ENCODE data around the gene GPR160. TPM values are rescaled to one million over a fixed set of nuclear protein-coding genes. Genes with fewer than 3 reads are reported as not detected.
A peak's percentile ranks its signal among the peaks of the same experiment; 100 is the strongest.

The GPR160 gene
- total and polyA plus RNA-seq, 10 of the 15 experiments (the other 5 are each of a cell fraction or from before 2014, with no cell fraction given), result 1.2 to 57.7 (median 30.9) TPM

DNA sequence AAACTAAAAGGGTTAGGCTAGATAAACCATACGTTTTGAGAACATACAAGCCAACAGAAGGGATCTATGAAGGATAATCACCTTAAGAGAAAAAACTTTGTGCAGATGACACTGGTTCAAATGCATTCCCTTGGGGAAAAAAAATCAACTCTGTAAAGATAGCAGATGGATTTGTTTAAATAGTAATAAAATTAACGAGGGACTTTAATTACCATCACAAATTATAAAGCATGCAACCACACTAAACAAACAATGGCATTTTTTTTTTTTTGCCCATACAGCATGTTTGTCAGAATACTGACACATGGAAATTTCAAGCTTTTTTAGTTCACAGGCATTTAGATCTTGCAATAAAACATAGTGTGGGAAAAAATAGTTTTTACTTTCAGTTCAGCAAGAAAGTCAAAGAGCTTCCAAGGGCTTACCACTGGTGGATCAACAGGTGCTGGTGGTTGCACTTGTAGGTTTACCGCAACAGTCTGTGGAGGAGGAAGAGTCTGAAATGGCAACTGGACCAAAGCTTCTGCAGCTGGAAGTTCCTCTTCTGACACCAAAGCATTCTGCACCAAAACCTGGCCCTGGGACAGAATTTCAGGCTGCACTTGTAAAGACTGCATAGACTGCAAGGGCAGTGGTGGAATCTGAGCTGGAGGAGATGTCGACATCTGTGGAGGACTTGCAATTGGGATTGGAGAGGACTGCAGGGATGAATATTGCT lies 90.6 kb downstream of the GPR160 start (continued):
- TF ChIP-seq, protein P1, sequence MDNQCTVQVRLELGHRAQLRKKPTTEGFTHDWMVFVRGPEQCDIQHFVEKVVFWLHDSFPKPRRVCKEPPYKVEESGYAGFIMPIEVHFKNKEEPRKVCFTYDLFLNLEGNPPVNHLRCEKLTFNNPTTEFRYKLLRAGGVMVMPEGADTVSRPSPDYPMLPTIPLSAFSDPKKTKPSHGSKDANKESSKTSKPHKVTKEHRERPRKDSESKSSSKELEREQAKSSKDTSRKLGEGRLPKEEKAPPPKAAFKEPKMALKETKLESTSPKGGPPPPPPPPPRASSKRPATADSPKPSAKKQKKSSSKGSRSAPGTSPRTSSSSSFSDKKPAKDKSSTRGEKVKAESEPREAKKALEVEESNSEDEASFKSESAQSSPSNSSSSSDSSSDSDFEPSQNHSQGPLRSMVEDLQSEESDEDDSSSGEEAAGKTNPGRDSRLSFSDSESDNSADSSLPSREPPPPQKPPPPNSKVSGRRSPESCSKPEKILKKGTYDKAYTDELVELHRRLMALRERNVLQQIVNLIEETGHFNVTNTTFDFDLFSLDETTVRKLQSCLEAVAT (IDR thresholded peaks at IDR 0.05), result no peak; the same call in 1 of the 2 replicates
- TF ChIP-seq, protein P2, sequence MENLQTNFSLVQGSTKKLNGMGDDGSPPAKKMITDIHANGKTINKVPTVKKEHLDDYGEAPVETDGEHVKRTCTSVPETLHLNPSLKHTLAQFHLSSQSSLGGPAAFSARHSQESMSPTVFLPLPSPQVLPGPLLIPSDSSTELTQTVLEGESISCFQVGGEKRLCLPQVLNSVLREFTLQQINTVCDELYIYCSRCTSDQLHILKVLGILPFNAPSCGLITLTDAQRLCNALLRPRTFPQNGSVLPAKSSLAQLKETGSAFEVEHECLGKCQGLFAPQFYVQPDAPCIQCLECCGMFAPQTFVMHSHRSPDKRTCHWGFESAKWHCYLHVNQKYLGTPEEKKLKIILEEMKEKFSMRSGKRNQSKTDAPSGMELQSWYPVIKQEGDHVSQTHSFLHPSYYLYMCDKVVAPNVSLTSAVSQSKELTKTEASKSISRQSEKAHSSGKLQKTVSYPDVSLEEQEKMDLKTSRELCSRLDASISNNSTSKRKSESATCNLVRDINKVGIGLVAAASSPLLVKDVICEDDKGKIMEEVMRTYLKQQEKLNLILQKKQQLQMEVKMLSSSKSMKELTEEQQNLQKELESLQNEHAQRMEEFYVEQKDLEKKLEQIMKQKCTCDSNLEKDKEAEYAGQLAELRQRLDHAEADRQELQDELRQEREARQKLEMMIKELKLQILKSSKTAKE (IDR thresholded peaks at IDR 0.05; ENCODE audit: low read depth, poor library complexity, severe bottlenecking), result peak; percentile 36
- TF ChIP-seq YY1 (IDR thresholded peaks at IDR 0.05; ENCODE audit: low read depth, low read length) (peak; percentile 26; the same call in 1 of the 2 replicates), FOXM1 (IDR thresholded peaks at IDR 0.05; ENCODE audit: low read depth, low read length) (peak; percentile 88), STAT3 (IDR thresholded peaks at IDR 0.05; ENCODE audit: low read depth, low read length) (no peak), CREM (IDR thresholded peaks at IDR 0.05; ENCODE audit: low read depth) (0 out of 2 replicates have a peak, but pooled peaks have one; percentile 12), POLR2AphosphoS5 (IDR thresholded peaks at IDR 0.05; ENCODE audit: low read length) (peak; percentile 54; the same call in 1 of the 2 replicates), DPF2 (IDR thresholded peaks at IDR 0.05) (peak; percentile 58; the same call in 1 of the 2 replicates), SUPT20H (IDR thresholded peaks at IDR 0.05; ENCODE audit: borderline replicate concordance, control insufficient read depth, low read depth, low read length) (no peak), EED (IDR thresholded peaks at IDR 0.05; ENCODE audit: low read depth) (peak; percentile 93), JUND (IDR thresholded peaks at IDR 0.05; ENCODE audit: low read depth, low read length) (no peak)
- TF ChIP-seq, protein P3, sequence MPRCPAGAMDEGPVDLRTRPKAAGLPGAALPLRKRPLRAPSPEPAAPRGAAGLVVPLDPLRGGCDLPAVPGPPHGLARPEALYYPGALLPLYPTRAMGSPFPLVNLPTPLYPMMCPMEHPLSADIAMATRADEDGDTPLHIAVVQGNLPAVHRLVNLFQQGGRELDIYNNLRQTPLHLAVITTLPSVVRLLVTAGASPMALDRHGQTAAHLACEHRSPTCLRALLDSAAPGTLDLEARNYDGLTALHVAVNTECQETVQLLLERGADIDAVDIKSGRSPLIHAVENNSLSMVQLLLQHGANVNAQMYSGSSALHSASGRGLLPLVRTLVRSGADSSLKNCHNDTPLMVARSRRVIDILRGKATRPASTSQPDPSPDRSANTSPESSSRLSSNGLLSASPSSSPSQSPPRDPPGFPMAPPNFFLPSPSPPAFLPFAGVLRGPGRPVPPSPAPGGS (IDR thresholded peaks at IDR 0.05; ENCODE audit: borderline replicate concordance, insufficient read depth, low read depth, low read length, poor library complexity, severe bottlenecking), result peak; percentile 76
- TF ChIP-seq, protein P4, sequence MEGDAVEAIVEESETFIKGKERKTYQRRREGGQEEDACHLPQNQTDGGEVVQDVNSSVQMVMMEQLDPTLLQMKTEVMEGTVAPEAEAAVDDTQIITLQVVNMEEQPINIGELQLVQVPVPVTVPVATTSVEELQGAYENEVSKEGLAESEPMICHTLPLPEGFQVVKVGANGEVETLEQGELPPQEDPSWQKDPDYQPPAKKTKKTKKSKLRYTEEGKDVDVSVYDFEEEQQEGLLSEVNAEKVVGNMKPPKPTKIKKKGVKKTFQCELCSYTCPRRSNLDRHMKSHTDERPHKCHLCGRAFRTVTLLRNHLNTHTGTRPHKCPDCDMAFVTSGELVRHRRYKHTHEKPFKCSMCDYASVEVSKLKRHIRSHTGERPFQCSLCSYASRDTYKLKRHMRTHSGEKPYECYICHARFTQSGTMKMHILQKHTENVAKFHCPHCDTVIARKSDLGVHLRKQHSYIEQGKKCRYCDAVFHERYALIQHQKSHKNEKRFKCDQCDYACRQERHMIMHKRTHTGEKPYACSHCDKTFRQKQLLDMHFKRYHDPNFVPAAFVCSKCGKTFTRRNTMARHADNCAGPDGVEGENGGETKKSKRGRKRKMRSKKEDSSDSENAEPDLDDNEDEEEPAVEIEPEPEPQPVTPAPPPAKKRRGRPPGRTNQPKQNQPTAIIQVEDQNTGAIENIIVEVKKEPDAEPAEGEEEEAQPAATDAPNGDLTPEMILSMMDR (IDR thresholded peaks at IDR 0.05 in 2 of 3, conservative IDR thresholded peaks at IDR 0.05 in 1 of 3; ENCODE audit: control insufficient read depth in 2 of 3, extremely low read depth in 1 of 3, insufficient read depth in 1 of 3, low read depth in 3 of 3, low read length in 3 of 3), result no peak
- TF ChIP-seq, protein P5, sequence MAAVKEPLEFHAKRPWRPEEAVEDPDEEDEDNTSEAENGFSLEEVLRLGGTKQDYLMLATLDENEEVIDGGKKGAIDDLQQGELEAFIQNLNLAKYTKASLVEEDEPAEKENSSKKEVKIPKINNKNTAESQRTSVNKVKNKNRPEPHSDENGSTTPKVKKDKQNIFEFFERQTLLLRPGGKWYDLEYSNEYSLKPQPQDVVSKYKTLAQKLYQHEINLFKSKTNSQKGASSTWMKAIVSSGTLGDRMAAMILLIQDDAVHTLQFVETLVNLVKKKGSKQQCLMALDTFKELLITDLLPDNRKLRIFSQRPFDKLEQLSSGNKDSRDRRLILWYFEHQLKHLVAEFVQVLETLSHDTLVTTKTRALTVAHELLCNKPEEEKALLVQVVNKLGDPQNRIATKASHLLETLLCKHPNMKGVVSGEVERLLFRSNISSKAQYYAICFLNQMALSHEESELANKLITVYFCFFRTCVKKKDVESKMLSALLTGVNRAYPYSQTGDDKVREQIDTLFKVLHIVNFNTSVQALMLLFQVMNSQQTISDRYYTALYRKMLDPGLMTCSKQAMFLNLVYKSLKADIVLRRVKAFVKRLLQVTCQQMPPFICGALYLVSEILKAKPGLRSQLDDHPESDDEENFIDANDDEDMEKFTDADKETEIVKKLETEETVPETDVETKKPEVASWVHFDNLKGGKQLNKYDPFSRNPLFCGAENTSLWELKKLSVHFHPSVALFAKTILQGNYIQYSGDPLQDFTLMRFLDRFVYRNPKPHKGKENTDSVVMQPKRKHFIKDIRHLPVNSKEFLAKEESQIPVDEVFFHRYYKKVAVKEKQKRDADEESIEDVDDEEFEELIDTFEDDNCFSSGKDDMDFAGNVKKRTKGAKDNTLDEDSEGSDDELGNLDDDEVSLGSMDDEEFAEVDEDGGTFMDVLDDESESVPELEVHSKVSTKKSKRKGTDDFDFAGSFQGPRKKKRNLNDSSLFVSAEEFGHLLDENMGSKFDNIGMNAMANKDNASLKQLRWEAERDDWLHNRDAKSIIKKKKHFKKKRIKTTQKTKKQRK (IDR thresholded peaks at IDR 0.05; ENCODE audit: low read depth, low read length), result no peak
- TF ChIP-seq, protein P6, sequence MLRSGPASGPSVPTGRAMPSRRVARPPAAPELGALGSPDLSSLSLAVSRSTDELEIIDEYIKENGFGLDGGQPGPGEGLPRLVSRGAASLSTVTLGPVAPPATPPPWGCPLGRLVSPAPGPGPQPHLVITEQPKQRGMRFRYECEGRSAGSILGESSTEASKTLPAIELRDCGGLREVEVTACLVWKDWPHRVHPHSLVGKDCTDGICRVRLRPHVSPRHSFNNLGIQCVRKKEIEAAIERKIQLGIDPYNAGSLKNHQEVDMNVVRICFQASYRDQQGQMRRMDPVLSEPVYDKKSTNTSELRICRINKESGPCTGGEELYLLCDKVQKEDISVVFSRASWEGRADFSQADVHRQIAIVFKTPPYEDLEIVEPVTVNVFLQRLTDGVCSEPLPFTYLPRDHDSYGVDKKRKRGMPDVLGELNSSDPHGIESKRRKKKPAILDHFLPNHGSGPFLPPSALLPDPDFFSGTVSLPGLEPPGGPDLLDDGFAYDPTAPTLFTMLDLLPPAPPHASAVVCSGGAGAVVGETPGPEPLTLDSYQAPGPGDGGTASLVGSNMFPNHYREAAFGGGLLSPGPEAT (IDR thresholded peaks at IDR 0.05; ENCODE audit: low read depth), result peak; percentile 56
